GM18511 (cell line): ENCODE data around the gene NDRG4.

ENCODE experiments used
- ATAC-seq: cut with Tn5 transposase; IDR thresholded peaks from one replicate; pipeline ENCODE4 v1.9.1; 2021; ENCODE audit warnings: mild to moderate bottlenecking, moderate library complexity; ENCODE audit not compliant: unreplicated experiment

Gene NDRG4

DNA sequence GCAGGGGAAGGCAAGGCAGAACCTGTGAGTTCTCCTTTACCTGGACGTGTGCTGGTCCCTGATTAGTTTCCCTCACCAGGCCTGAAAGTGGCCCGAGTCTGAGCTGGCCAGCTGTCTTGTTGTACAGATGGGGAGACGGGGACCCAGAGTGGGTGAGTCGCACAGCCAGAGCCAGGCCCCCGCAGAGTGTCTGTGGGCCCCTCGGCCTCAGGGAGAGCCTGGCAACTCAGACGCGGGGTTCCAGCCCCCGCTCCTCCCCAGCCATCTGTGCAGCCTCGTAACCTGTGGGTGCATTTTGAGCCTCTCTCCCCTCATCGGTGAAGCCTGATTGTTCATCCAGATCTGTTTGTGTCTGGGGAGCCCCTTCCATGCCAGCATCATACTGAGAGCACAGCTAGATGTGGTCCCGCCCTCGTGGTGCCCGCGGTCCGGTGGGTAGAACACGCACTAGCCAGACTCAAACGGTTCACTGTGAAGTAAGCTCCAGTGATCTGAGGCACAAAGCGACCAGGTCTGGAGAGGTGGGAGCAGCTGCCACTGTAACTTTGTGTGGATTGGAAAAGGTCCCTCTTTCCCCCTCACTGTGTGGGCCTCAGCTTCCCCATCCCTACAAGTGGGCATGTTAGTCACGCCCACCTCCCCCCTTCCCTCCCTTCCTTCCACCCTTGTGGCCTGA is 6.0 kb upstream of the NDRG4 start:
- ATAC-seq: no peak

DNA sequence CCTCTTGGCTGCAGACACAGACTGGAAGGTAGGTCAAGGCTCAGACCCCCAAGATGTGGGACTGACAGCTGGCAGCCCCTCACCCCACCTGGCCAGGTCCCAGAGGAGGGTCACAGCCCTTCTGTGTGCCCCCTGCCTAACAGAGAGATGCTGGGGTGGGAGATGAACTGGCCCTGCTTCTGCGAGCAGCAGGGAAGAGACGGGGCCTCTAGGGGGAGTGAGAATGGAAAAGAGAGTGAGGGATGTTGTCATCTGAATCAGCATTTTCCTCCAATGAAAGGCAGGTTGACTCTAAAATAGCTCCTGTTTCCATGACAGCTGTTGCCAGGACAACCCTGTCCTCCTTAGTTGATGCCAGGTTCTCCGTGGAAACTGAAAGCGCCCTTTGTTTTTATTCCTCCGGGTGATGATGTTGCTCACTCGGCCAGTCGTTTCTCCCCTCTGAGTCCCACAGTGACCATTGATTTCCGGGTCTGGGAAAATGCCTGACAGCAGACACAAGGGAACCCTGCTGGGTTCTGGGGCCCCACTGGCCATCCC is 4.9 kb upstream of the NDRG4 start:
- ATAC-seq: peak; percentile 77

DNA sequence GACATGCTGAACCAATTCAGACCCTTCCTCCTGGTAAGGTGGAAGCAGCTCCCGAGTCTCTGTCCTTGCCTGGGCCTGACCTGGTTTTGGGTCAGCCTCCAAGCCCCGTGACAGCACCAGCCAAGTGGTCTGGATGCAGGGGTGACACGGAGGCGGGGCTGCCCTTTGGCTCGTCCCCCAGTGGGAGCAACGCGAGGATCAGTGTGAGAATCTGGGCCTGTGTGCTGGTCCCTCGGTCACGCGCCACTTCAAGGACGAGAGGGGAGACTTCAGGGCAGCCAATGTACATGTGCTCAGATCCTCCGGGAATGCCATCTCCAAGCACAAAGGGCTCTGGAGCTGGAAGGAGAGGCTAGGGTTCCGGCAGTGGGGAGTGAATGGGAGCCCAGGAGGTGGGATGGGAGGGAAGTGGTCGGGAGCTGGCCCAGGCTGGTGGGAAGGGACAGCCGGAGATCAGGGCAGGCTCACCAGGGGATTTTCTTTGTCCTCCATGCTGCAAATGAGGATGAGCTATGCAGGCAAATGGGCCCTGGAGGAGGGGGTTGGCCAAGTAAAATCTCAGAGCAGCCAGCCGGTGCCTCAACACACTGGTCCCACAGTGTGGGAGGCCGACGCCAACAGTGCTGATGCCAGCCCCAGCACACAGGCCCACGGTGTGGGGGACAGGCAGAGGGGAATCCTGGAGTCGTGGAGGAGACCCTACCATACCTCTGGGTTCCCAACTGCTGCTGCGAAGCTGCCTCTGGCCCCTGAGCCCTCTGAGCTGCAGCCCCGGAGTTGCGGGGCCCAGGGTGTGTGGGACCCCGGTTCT is 4.2 kb upstream of the NDRG4 start:
- ATAC-seq: no peak

DNA sequence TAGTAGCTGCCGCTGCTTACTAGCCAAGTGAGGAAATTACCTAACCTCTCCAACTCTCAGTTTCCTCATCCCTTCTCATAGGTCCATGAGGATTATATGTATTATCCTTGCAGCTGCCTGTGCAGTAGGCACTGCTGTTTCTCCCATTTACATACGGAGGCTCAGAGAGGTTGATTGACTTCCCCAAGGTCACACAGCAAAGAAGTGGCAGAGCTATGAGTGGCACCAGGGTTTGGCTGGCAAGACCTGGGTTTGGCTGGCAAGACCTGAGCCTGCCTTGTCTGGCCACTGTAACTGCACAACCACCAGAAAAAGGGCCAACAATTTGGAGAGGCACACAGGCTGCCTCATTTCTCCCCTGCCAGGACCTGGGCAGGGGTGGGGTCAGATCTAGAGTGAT is 2.5 kb upstream of the NDRG4 start:
- no peak for ATAC-seq

DNA sequence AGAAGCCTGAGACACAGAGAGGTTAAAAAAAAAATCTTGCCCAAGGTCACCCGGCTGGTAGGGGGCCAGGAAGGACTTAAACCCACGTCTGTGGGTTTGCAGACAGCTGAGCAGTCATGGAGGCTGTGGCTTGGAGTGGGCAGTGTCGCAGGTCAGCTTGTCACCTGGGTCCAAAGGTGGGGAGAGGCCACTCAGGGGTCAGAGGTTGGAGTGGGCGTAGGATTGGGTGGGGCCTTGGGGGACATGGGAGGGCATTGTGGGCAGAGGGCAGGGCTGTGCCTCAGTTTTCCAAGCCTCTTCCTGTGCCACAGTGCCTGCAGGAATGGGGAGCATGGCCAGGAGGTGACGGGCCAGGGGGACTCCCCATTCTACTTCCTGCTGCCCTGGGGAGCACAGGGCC is 2.0 kb upstream of the NDRG4 start:
- ATAC-seq: no peak

DNA sequence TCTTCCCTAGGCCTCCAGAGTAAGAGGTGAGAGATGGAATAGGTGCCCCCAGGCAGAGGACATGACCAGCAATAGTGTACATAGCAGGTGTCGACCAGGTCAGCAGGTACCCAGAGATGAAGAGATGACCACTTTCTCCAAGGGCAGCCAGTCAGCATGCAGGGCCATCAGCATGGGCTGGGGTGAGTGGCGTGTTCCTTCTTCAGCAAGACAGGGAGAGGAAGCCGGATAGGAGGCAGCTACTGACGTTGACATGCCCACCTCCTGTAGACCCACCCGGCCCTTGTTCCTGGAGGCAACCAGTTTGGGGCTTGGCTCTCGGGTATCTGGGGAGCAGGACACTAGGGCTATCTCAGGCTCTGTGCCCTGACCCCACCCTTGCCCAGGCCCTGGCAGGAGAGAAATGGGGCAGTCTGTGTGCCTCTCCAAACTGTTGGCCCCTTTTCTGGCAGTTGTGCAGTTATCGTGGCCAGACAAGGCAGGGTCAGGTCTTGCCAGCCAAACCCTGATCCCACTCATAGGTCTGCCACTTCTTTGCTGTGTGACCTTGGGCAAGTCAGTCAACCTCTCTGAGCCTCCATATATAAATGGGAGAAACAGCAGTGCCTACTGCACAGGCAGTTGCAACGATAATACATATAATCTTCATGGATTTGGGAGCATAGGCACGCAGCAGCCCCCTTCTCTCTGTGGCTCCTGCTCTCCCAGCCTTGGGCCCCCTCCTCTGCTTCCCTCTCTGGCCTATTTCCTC is 1.4 kb upstream of the NDRG4 start:
- ATAC-seq: no peak

DNA sequence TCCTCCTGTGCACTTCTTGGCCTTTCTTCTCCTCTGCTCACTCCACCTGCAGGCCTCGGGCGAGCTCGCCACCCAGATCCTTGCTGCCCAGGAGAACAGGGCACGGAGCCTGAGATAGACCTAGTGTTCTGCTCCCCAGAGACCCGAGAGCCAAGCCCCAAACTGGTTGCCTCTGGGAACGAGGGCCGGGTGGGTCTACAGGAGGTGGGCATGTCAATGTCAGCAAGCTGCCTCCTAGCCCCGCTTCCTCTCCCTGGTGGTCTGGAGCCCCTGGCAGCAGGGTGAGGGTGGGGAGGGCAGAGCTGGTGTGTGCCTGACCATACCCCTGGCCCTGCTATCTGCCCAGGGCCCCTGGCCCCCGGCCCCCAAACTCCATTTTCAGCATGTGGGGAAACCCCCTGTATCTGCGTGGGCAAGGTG is 841 bp upstream of the NDRG4 start:
- ATAC-seq: no peak

DNA sequence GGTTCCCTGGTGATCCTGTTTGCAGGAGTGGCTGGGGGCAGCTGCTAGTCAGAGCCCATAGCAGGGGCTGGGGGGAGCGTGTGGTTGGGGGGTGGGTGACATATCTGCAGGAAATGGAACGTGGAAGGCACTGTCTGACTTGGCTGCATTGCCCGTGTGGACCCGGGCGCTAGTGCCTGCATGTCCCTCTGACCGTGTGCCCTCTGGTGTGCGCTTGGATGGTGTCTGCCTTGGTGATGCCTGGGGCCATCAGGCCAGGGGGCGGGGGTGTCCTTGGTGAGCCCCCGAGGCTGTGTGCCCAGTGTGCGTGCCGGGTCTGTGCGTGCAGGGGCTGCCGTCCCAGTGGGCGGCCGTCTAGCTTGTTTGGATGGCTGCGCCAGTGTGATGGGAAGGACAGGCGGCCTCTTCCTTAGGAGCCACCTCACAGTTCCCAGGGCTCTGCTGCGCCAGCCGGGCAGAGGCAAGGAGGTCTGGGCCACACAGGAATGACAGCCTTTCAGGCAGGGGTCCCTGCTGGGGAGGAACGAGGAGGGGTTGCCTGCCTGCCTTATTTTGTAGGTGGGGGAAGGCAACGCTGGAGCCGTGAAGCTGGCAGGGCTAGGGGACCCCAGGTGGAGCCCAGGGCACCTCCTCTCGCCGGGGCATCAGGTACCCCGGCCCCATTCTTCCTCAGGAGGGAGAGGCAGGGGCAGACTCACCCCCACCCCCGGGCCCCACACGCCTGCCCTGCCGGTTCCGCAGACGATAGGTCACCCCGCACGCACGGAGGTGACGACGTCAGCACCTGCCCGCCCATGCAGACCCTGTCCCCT is 693 bp downstream of the NDRG4 start:
- ATAC-seq: no peak

DNA sequence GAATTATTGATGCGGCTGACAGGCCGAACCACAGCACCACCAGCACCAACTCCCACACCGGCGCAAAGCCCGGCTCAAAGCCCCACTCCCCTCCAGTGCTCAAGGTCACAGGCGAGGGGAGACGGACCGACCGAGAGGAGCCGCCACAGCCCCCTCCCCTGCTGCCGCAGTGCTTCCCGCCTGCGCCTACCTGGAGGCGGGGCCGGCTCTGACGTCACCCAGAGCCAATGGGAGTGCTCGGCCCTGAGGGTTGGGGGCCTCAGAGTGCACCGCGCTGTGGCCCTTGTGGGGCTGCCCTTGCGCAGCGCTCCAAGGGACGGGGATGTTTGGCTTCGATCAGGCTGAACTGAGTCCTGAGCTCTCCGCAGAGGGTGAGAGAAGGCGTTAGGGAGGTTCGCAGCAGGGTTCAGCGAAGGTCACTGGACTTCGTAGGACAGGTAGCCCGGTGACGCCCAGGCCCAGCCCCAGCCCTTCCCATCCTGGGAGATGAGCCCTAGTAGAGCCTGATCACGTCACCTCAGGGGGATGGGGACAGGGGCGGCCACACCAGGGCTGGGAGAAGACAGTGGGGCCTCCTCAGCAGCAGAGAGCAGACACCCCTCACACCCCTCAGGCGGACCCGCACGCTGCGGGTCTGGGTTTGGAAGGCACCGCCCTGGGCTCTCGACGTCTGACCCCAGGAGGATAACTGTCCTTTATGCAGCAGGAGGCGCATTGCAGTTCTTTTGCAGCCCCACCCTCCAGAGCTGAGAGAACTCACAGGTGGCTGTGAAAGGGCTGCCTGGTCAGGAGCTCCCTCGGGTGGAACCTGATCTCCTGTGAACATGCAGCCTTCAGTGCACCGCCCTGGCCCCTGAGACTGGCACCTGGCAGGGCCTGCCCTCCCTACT is 1.5 kb downstream of the NDRG4 start:
- no peak for ATAC-seq

DNA sequence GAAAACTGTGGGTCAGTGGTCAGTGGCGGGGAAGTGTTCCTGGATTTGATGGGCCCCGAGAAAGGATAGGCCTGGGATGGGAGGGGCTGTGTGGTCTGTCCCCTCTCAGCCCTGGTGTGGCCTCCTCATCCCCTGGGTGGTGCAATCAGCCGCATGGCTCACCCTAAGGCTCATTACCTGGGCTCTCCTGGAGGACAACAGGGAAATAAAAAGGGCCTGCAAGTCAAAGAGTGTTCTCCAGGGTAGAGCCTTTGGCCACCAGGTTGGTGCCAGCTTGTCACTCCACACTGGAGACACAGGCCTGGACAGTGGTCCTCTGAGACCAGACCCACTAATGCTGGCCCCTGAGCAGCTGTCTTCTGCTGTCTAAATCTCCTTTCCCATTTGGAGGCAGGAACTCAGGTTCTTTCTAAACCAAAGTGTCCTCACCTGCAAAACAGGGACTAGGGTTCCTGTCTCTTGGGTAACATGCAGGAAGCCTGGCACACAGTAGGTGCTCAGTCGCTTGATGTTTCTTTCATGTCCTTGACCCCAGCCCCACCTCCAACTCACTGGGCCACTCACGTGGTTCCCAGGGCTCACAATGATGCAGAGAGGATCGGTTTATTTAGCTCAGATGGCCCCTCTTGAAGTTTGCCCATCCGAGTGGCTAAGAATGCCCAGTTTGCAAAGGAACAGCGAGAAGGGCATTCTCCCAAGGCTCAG is 2.4 kb downstream of the NDRG4 start:
- no peak for ATAC-seq

DNA sequence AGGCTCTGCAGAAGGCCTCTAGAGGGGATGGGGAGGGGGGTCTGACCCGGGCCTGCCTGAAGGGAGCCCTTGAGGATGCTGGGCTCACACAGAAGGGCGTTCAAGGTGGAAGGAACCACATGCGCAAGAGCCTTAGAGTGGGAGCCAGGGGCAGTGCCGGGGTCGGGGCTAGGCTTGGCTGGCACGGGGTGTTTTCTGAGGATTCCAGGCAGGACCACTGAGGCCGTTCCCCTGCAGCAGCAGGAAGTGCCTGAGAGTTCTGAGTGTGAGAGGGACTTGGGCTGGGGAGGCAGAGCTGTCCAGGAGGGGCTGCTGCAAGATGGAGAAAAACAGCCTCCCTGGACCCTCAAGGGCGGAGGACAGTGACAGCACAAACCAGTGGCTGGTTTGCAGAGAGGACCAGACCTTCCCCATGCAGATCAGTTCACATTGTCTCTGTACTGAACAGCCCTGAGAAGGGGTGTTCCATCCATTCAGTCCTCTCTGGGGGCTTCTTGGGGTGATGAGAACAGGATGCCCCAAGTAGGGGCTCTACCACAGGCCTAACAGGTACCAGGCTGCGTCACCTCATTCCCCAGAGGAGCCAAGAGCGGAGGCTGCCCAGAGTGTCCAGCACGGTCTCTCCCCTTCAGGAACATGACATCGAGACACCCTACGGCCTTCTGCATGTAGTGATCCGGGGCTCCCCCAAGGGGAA is 3.4 kb downstream of the NDRG4 start:
- no peak for ATAC-seq

DNA sequence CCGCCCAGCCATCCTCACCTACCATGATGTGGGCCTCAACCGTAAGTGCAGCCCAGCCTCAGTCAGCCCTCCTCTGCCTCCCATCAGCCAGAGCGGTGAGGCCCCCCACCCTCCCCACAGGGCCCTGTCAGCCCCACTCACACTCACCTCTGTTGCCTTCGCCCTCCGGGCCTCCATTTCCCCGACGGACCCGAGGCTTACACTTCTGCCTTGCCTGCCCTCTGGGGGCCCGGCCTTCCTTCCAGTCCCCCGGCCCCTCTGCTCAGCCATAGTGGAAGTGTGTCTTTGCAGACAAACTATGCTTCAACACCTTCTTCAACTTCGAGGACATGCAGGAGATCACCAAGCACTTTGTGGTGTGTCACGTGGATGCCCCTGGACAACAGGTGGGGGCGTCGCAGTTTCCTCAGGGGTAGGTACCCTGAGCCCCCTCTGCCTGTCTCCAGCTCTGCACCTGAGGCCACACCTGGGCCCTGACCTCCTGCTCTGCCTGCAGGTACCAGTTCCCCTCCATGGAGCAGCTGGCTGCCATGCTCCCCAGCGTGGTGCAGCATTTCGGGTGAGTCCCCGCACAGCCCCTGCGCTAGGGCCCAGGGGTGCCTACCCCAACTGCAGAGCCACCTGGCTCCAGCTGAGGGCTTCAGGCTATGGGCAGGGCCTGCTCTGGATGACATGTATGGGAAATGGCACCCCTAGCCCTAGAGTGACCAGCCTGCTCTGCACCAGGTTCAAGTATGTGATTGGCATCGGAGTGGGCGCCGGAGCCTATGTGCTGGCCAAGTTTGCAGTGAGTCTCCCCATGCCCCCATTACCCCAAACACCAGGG is 4.1 kb downstream of the NDRG4 start:
- ATAC-seq: no peak

DNA sequence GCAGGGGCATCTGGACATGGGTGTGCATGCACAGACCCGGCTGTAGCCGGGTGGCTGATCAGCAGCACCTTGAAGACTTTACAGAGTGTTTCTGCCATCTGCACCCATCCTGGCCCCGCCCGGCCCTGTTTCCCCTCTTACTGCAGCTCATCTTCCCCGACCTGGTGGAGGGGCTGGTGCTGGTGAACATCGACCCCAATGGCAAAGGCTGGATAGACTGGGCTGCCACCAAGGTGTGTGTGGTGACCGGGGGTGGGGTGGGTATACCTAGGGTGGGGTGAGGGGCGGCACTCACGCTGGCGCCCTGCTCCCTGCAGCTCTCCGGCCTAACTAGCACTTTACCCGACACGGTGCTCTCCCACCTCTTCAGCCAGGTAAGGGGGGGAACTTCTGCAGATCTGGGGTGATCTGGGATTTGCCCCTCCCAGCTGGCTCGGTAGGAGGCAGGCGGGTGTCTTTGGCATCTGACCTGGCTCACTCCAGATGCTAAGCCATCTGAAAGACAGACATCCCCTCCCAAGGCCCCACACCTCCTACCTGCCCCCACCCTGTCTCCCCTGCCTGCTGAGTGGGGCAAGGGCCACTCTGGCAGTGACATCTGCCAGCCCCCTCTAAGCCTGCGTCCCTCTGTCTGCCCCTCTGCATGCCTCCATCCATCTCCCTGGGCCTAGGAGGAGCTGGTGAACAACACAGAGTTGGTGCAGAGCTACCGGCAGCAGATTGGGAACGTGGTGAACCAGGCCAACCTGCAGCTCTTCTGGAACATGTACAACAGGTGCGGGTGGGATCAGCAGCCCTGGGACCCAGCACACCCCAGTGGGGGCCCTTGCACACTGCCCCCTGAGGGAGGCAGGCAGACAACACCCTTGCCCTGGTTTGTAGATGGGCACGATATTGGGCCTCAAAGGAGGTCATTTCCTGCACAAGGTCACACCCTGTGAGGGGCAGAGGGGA is 6.6 kb downstream of the NDRG4 start:
- ATAC-seq: no peak

DNA sequence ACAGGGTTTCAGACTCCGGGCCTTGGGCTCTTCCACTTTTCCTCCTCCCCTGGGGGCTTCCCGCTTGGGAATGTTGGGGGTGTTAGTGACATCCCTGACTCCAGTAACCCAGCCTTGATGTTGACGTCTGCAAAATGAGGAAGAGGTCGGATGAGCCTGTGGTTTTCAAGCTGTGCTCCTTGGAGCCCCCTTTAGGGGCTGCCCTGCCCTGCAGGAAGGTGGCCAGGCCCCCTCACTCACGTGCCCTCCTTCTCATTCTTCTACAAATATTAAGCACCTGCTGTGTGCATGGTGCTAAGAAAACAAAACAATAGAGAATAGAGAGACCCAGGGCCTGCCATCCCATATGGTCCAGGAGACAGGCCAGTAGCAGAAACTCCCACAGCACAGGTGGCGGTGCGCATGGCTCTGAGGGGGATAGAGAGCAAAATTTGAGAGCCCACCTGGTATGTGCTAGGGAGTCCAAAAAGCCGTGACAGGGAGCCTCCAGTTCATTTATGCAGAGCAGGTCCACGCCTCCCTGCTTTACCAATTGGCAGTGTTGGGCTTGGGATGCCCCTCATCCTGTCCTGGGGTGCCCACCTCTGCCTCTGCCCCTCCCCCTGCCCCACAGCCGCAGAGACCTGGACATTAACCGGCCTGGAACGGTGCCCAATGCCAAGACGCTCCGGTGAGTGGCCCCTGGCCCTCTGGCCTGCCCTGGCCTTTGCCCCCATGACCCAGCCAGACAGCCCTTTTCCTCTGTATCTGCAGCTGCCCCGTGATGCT is 7.4 kb downstream of the NDRG4 start:
- ATAC-seq: no peak

DNA sequence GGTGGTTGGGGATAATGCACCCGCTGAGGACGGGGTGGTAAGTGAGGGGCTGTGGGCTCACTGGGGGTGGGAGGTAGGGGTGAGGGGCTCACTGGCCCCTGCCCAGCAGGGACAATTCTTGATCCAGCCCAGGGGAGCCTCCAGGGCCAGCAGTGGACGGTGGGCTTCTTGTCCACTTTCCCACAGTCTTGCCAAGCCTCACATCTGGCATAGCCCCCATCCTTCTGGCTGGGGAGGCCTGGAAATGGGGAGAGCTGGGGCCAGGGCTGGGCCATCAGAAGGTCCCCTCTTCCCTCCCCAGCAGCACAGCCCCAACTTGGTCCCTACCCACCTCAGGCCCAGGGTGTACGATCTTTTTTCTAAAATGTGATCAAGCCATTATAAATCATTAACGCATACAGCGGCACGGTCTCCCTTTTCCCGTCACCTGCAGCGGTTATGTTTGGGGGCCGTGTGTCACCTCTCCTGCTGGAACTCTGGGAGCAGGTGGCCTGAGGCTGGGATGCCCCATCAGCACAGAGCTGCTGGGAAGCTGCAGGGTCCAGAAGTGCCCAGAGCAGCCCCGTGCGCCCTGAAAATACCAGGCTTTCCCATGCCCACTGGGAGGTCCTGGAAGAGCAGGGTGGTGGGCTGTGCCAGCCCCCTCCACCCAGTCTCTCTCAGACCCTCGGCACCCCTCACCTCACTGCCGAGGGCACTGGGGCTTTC is 8.2 kb downstream of the NDRG4 start:
- ATAC-seq: no peak
